ENCODE data around the gene RPRML.

DNA sequence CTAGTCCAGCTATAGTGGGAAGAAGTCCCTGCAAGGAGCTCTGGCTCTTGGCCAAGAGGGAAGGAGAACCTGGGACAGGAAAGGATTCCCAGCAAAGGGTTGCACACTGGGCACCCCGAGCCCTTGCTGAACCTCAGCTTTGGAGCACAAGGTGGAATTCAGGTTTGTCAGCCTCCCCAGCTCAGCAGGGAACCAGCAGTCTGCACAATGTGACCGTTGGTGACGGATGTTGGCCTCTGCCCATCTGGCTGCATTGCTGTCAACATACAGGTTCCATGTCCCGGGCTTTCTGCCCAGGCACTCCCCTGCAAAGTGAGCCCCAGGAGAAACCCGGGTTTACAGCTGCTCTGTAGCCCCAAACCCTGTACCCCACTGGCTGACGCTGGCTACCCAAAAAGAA lies 6.7 kb downstream of the RPRML start:
- TF ChIP-seq YY1 (IDR thresholded peaks at IDR 0.05; ENCODE audit: insufficient read depth, insufficient read length): no peak
- no peak for TF ChIP-seq ZNF274 (IDR thresholded peaks at IDR 0.05; ENCODE audit: low read depth, low read length)
